Articular chondrocyte of knee joint (primary cell): ENCODE results near the gene RBBP9. TPM values are rescaled to one million over a fixed set of nuclear protein-coding genes. Genes with fewer than 3 reads are reported as not detected.

Experiments used
- small RNA-seq: library from RNA; depleted of rRNA; stranded (forward); fragments of <200 nt; gene quantifications from one replicate; pipeline ENCODE3, GENCODE V24; 2012
- total RNA-seq: library from RNA; depleted of rRNA; stranded (reverse); fragments of >200 nt; gene quantifications from 2 replicates; pipeline ENCODE4 v1.2.3, GENCODE V29; 2012

Gene RBBP9
- total RNA-seq = 29.7 and 37.2 TPM in 2 replicates

DNA sequence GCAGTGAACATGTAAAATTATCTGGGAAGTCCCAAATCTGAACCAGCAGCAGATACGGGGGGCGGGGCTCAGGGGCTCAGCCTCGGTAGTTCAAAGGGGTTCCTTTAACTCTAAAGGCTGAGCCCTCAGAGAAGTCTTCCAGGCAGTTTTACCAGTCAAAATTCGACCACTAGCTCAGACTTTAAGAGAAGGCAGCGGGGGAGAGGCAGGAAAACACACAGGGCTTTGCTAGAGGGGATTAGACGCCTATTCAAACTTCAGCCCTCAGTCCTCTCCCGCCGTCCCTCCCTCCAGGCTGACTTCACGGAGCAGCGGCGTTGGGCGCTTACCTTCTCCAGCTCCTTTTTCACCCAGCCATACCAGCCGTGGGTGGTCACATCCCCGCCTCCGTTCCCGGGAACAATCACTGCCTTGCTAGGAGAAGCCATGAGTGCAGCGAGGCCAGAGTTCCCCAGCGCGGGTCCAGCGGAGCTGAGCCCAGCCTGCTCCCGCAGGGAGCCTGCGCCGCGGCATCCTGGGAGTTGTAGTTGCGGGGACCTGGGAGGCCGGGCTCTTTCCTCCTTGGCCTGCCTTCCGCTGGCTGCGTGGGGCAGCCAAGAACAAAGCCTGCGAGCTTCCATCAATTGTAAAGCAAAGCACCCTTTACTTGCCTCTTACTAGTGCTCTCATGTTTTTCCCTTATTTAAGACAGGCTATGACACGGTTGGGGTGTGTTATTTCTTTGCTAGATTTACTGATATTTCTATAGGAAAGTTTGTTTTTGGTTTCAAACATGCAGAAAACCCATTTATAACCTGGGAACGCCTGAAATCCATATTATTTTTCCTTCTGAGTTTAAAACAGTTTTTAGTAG, at the start of gene RBBP9:
RBBP9 (minus strand) TSS at position 486 of the 853 bp plus-strand sequence; CDS start at position 428, 58 bp downstream.

DNA sequence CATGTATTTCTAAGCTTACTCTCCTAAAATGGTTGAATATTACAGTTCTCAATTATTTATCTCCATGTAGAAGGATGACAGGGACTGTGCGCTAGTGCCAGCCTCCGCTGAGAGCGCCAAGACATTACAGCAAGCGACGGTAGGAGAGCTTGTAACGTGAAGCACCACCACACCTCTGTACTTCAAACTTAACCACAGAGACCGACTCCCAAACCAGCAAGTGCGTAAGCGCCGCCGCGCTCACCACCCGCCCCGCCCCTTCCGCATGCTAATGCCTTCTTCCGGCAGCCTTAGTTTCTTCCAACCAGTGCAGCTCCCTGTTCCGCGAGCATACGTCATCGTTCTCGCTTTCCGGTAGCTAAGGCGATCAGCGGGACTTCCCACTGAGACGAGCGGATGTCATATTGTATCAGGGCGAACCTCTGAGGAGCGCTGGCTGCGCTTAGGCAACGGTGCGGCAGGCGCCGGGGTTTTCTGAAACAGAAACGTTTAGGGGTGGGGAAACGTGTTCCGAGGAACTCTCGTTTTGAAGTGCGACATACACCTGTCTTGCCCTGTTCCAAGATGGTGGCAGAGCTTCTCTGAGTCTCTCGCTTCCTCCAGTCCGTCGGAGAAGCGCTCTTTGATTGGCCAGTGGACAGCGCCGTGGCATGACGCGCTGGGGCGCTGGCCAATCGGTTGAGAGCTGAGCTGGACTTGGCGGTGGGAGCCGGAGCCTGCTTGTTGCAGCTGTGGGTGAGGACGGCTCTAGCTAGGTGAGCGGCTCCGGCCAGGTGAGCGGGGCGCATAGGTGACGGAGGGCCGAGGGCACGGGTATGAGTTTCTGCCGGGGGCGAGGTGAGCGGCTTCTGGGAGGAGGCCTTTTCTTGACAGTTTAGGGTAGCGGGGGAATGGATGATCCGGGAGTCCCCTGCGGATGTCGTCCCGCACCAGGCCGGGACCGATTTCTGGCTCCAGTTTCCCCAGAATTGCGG, 10.5 kb upstream of the RBBP9 start, which contains the start of gene SEC23B:
SEC23B (plus strand) TSS at position 723 of the 974 bp plus-strand sequence. CDS start 2,896 bp downstream, outside the sequence.

DNA sequence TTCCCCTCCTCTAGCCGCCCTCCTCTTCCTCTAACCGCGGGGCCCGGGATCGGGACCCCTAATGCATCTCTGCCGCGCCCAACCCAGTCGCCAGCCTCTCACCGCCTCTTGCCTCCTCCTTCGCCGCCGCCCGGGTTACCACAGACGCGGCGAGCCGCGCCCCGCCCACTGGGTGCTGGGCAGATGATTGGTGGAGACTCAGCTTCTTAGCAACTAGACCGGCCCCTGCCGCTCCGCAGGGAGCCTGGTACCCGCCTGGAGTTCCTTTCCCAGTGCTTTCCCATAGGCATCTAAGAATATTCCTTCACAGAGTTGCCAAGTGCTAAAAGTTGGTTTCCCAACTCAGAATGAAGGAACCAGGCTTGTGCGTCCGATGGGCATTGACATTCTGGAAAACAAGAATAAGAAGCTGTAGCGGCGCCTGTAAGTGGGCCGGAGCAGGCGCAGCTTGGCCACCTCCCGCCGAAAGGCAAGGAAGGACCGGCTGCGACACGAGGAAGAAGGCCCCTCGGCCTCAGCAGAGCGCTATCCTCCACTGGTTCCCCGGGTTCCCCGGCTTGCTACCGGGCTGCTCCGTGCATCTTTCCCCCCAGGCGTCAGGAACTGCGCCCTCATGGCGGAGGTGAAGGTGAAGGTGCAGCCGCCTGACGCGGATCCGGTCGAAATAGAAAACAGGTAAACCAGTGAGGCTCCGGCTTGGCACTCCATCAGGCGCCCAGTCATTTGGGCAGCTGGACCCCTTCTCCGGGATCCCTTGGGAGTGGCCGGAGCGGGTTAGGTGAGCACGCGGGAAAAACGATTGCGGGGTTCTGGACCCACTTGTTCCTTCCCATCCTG, 29.9 kb downstream of the RBBP9 start, which contains the start of the genes DZANK1 and POLR3F:
DZANK1 (minus strand) TSS at position 137 of the 837 bp plus-strand sequence. CDS start 1,672 bp downstream, outside the sequence.
POLR3F (plus strand) TSS at position 497 of the 837 bp plus-strand sequence; CDS start at position 614, 117 bp downstream.

Small RNAs within 50 kb of the gene (small RNA-seq; reads per million reads assigned to genes)
- not detected for gene MIR3192

Other genes starting within 250 kb of the RBBP9 start
- gene ZNF133, start 208.7 kb downstream of the RBBP9 start, total RNA-seq = 13.1 and 20.5 TPM in 2 replicates
- gene DZANK1, start 30.2 kb downstream of the RBBP9 start, total RNA-seq = 1.2 TPM in 2 replicates
- gene POLR3F, start 29.8 kb downstream of the RBBP9 start, total RNA-seq = 11.8 and 16.2 TPM in 2 replicates
- gene SEC23B, start 10.7 kb upstream of the RBBP9 start, total RNA-seq = 38.8 and 39.7 TPM in 2 replicates
- gene SMIM26, start 70.2 kb upstream of the RBBP9 start, total RNA-seq = 63.0 and 79.8 TPM in 2 replicates
- 61.6 and 70.0 TPM in 2 replicates for gene DTD1, start 90.8 kb upstream of the RBBP9 start, total RNA-seq